ENCODE data around the gene TACR2.
"Not testable (repeated sequence)": the region's sequence is repeated elsewhere in the genome, so short reads cannot be mapped to it uniquely, and the experiment has no call there.

Gene TACR2

GRCh38 chr10:69450395-69450794 is 33.7 kb upstream of the TACR2 start:
- DNase-seq, result not testable (repeated sequence)

GRCh38 chr10:69449841-69450240 is 33.1 kb upstream of the TACR2 start:
- DNase-seq, result peak in 4 of 5 experiments; percentile 29 to 62 (median 36)

GRCh38 chr10:69446650-69447151 is 30.0 kb upstream of the TACR2 start:
- DNase-seq, result peak in 1 of 5 experiments; percentile 66

DNA sequence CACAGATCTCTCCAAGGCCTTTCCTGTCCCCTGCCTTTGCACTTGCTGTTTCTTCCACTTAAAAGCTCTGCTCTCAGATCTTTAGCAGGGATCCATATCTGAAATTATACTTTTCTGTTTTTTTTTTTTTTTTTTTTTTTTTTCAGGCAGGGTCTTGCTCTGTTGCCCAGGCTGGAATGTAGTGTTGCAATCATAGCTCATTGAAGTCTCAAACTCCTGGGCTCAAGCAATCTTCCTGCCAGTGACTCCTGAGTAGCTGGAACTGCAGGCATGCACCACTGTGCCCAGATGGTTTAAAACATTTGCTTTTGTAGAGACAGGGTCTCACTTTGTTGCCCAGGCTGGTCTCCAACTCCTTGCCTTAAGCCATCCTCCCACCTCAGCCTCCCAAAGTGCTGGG is 29.5 kb upstream of the TACR2 start:
- no peak for DNase-seq

DNA sequence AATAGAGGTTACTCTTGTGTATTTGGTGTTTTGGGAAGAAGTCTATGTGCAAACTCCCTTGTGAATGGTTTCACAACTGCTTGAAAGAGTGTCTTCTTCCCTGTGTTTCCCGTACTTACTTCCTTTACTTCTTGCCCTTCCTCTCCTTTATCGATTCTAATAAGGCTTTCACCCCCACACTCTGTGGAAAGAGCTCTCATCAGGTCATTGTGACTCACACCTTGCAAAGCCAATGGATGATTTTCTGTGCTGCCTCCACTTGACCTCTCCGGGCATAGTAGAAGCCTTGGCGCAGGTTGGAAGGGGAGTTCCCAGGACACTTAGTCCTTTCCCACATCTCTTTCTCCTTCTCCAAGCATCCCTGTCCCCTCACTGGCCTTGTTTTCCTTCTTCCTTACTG is 28.3 kb upstream of the TACR2 start:
- DNase-seq, result no peak

GRCh38 chr10:69443354-69443753 is 26.6 kb upstream of the TACR2 start:
- DNase-seq, result no peak

DNA sequence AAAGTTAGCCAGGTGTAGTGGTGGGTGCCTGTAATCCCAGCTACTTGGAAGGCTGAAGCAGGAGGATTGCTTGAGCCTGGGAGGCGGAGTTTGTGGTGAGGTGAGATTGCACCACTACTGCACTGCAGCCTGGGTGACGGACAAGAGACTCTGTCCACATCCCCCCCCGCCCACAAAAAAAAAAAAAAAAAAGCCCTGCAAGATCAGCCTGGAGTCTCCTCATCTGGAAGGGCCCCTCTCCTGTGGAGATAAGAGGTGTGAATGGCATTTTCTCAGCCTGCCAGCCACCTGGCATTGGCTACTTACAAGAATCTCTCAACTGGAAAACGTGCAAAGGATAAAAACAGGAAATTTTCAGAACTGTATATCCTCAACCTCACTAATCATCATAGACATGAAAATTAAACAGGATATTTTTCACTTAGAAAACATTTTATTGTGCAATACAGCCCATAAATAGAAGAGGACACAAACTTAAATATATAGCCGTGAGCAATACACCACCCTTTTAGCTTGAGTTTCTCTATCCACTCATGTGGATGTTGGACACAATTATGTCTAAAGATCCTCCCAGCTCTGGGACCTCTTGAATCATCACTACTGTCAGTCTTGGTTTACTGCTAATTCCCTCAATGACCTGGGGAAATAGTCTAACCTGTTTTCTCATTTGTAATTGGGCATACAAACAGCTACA is 23.2 kb upstream of the TACR2 start:
- no peak for DNase-seq

GRCh38 chr10:69439350-69439739 is 22.6 kb upstream of the TACR2 start:
- no peak for DNase-seq

DNA sequence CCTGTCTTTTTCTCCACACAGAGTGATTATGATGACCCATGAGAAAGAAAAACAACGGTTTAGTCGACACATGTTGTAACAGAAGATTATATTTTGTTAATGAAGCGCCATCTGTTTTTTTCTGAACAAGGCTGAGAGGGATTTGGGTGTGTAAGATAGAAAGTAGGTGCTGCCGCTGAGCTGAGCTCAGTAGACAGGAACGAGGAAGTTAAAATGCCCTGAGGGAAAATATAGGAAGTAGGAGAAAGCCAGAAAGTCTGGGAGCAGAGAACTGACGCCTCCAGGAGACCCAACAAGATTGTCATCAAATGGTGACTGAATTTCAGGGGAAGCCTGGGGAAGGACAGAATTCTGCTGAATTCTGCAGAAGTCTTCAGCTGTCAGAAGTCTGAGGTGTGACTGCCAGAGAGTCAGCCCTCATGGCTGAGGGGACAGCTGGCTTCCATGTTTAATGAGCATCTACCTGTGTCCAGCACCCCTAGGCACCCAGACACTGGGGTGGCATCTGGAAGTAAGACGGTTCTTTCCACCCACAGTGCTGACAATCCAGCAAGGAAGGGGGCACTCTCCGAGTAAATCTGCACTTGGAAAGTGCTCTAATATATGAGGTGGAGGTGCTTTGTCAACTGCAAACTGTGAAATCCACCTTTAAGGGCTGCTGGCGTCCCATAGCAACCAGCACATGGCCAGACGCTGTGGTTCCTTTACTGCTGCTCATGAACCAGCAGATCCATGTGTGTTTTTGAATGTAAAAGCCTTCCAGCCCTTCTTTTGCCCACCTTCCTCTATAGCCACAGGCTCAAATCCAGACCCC is 22.0 kb upstream of the TACR2 start:
- no peak for DNase-seq

DNA sequence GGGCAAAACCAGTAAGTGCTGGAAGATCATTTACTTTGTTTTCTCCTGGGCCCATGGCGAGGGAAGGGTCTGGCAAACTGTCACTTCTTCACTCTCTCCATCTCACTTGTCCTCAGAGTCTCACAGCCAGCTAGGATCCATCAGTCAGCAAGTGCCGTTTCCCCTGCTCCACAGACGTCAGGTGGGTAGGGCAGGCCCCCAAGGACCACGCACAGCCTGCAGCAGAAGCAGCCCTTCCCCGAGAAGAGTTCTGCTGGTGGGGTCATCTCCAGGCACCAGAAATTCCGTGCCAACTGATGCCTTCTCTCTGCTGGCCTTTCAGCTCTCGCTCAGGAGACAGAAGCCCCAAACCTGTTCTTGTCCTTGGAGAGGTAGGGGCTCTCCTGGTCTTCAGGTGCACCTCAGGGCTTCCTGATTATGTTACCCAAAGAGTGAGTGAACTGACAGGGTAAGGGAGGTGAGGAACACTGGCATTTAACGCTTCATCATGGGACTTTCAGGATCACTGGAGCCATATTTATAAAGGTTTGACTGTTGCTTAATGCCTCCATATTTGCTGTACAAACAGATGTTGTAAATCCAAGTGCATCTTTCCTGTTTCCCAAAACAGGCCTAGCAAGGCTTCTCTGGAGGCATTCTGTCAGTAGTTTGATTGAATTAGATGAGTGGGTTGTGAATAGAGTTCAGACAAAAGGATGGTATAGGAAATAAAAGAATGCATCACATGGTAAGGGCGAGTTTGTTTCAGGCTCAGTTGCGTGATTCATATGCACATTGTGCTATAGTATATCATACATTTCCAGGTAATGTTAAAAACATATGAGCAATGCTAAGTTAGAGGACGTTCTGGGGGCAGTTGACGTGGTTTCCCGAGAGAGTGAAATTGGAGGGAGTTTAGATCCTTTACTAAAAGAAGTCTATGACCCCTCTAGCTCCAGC is 20.9 kb upstream of the TACR2 start:
- no peak for DNase-seq

DNA sequence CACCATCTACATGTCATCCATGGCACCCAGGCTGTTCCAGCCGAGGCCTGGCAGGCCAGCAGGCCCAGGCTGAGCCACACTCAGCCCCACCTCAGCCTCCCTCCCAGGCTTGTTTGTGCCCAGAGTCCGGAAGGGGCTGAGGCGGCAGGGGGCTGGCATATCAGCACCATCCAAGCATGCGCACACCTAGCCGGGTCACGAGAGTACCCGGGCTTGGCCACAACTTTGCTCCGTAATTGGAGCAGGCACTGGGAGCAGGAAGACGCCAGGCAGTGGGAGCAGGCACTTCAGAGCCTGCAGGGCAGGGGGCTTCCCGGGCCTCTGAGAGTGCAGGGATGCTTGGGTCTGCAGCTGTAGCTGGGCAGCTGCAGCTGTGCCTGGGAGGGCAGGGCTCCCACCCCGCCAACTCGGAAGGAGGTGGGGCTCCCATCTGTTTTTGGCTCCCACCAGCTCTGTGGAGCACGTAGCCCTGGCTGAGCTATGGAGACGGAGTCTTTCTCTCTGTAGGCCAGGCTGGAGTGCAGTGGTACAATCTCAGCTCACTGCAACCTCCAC is 19.3 kb upstream of the TACR2 start:
- no peak for DNase-seq

DNA sequence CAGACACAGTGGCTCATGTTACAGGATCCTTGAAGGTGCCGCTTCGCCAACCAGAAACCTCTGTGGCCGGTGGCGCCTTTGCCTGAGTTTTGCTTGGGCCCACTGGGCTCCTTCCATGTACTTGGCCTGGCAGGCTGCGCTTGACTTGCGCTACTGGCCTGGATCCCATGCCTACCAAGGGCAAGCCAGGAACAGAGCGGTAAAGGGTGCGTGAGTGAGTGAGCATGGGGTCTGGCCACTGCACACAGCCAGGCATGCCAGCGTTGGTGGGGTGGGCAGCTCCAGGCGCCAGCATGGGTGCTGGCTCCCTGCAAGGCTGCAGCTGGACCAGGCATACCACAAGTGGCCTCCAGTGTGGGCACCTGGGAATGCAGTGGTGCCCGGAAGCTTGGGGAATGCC is 18.2 kb upstream of the TACR2 start:
- DNase-seq, result no peak

DNA sequence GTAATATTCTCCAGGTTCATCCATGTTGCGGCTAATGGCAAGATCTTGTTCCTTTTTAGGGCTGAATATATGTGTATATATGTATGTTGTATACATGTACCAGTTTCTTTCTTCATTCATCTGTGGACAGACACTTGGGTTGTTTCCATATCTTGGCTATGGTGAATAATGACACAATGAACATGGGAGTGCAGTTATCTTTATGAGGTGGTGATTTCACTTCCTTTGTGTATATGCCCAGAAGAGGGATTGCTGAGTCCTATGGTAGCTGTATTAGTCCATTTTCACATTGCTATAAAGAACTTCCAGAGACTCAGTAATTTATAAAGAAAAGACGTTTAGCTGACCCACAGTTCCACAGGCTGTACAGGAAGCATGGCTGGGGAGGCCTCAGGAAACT is 17.5 kb upstream of the TACR2 start:
- DNase-seq, result no peak

DNA sequence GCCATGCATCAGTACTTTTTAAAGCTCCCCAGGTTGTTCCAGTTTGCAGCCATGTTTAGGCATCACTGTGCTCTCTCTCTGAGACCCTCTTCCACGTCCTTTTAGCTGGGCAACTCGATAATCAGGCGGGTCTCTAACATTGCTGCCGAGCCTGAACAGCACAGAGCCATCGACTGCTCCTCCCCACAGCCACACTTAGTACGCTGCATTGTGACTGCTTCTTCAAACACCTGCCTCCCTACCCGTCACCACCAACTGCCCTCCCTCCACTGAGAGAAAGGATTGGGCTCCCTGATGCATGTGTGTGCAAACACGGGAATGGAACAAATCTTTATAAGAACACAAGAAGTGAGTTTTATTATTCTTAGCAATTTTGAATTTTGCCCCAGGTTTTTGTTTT is 11.4 kb upstream of the TACR2 start:
- no peak for DNase-seq

DNA sequence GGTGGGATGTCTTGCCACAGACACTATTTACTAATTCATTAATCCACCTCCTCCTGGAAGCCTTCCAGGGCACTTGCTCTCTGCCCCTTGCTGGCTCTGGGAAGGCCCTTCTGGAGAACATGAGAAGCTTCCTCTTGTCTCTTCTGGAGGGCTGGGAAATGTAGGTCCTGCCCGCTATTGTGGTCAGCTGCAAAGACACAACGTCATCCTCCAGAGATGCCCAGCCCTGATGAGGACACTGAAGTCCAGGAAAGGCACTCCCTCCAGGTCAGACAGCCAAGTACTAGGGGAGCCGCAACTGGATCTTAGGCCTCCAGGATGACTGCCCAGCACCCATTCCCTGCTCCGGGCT is 9.6 kb upstream of the TACR2 start:
- DNase-seq, result no peak

DNA sequence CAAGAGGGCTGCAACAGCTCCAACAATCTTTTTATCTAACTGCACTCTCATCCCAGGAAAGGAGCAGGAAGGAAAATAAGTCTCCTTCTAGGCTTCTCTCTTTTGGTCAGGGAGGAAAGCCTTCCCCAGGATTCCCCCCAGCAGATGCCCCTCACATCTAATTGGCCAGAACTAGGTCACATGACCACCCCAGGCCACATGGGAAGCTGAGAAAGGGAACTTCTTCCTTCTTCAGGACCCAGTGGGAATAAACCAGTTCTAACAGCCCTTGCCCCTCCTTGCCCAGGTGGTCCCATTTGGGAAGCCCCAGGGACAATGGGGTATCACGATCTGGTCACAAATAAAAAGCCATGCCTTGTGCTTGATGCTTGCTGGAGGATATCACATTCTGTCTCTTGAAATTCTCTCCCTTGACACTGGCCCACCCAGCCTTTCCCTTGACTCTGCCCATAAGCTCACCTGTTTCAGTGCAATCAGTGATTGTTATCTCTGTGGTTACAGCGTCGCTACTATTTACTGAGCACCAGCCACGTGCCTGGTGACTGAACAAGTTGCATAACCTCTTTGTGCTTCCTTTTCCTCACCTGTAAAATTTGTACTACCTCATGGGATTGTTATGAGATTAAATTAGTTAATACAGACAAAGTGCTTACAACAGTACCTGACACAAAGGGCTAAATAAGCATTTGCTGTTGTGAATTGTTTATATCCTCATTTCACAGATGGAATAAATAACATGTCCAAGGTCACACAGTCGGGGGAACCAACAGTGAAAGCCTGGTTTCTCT is 9.0 kb upstream of the TACR2 start:
- peak in 3 of 5 experiments; percentile 49 to 66 (median 57) for DNase-seq

DNA sequence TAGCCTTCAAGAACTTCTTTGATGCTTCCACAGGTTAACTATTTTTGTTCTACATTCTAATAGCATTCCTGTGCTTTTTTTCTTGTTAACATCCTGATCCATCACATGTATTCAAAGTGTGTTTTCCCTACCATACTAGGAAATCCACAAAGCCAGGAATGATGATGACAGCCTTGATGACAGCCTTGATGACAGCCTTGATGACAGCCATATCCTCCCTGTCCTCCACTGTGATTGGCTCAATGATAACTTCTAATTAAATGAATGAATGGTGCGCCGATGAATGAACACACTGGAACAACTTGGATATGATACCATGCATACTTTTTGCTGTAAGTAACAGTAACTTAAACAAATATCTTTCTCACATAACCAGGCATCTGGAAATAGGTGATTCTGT is 8.3 kb upstream of the TACR2 start:
- no peak for DNase-seq

GRCh38 chr10:69422676-69423075 is 6.0 kb upstream of the TACR2 start:
- no peak for DNase-seq

DNA sequence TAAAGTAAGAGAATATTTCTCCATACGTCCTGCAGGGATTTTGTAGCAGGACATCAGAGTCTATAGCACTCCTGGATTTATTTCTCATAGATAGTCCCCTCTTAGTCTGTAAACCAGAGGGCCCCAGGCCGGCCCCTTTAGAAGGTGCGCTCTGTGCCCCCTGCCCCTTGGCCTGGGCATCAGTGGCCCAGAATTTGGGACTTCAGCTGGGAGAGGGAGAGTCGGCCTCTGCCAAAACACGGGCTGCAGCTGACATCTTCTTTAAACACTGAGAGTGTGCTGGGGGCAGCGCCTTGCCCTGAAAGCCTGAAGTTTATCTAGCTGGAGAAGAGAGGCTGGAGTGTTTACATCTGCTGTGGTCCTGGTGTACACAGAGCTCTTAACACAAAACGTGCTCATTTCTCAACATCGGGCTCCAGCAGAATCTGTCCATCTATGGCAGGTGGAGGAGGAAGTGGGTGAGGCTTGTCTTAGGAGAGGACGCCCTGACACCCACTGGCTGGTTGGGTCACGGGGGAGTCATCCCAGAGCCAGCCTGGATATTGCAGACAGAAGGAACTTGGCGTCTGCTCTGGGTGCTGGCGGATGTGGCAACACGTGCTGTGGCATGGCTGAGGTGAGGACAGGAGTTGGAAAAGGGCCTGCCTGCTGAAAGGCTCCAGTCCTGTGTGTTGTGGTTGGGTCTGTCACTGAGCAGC is 5.0 kb upstream of the TACR2 start:
- DNase-seq, result no peak

DNA sequence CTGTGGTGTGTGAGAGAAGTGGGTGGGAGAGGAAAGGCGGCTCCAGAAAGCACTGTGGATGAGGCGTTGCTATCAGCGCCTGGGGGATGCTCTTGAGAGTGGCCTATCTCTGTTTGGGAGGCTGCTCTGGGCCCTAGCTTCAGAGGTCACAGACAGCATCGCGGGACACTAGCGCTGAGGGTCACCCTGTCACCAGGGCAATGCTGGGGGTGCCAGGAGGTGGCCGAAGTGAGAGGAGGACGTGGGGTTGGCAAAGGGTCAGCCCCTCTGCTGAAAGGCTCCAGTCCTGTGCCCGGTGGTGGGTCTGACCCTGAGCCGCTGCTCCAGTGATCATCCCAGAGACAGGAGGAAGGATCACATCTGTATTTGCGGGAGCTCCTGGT is 3.0 kb upstream of the TACR2 start:
- no peak for DNase-seq

GRCh38 chr10:69419096-69419743 is 2.5 kb upstream of the TACR2 start:
- DNase-seq, result no peak
